ENCODE results near the gene WNT7B.
"Not testable (repeated sequence)": the region's sequence is repeated elsewhere in the genome, so short reads cannot be mapped to it uniquely, and the experiment has no call there.

Gene WNT7B

DNA sequence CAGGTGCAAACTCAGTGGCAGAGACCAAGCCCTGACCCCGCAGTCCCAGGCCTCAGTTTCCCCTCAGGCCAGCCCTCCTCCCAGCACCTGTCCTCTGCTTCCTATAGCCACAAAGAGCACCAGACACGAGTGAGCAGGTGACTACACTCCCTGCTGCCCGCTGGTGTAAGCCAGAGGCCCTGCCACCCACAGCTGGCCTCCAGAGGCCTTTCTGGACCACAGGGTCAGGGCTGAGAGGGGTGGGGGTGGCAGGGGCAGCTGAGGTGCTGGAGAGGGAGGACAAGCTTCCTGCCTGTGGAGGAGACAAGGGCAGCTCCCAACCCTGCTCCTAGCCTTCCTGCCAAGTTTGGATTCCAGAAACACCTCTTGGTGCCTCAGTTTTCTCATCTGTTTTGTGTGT, 31.3 kb upstream of the WNT7B start:
- no peak for DNase-seq (ENCODE audit: low read depth)
- no peak overlapping the region for H3K4me3 ChIP-seq (ENCODE audit: control insufficient read depth, low read depth, low read length)
- TF ChIP-seq, protein P1, sequence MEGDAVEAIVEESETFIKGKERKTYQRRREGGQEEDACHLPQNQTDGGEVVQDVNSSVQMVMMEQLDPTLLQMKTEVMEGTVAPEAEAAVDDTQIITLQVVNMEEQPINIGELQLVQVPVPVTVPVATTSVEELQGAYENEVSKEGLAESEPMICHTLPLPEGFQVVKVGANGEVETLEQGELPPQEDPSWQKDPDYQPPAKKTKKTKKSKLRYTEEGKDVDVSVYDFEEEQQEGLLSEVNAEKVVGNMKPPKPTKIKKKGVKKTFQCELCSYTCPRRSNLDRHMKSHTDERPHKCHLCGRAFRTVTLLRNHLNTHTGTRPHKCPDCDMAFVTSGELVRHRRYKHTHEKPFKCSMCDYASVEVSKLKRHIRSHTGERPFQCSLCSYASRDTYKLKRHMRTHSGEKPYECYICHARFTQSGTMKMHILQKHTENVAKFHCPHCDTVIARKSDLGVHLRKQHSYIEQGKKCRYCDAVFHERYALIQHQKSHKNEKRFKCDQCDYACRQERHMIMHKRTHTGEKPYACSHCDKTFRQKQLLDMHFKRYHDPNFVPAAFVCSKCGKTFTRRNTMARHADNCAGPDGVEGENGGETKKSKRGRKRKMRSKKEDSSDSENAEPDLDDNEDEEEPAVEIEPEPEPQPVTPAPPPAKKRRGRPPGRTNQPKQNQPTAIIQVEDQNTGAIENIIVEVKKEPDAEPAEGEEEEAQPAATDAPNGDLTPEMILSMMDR (conservative IDR thresholded peaks at IDR 0.05; ENCODE audit: control insufficient read depth, insufficient read depth, low read depth, low read length), result no peak

DNA sequence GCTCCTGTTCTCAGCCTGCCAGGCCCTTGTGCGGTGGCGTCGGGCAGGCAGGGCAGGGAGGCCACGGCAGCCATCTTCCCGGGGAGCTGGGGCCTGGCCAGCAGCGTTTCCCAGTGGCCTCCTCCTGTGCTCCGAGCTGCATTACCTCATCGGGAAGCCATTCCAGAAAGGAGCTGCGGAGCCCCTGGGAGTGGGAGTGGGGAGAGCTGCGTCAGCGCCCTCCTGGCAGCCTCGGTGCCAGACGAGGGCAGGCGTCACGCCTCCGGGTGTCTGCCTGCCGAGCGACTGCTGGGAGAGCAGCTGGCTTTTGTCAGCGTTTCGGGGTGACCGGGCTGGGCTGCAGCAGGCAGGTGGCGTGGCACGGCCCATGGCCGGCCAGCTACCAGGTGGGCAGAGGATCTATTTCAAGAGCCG, 30.9 kb upstream of the WNT7B start:
- DNase-seq (ENCODE audit: low read depth), result peak; percentile 96
- H3K4me3 ChIP-seq (ENCODE audit: control insufficient read depth, low read depth, low read length), result no peak overlapping the region
- TF ChIP-seq, protein P1 (conservative IDR thresholded peaks at IDR 0.05; ENCODE audit: control insufficient read depth, insufficient read depth, low read depth, low read length), result no peak

DNA sequence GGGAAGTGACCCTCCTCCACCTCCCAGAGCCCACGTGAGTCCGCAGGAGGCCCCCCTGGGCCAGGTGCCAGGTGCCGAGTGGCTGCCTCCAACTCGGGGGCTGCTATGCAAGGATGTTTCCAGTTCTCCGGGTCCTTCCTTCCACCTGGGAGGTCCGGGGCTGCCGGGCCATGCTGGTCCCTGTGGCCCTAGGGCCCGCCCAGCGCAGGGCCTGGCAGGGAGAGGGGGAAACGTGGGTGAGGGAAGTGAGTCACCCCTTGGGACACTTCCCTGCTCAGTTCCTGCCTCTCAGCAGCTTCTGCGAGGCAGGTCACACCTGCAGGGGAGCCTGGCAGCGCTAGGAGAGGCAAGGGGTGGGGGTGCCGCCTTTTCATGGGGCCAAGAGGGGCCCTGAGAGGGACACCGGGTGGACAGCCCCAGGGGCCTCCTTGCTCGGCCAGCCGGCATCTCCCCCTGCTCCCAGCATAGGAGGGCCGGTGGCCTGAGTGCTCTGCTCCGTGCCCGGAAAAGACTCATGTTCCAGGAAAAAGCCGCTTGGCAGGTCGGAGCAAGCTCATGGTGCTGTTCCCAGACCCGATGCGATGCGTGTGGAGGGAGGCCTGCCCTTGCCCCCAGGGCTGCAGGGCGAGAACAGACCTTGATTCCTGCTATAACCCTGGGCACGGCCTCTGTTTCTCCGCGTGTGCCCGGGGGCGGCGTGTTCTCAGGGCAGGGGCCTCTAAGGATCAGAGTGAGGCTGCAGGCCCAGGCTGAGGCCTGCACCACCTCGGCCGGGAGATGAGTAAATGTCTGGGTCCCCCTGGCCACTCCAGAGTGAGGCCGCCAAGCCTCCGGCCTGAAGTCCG, 30.3 kb upstream of the WNT7B start:
- TF ChIP-seq, protein P1 (conservative IDR thresholded peaks at IDR 0.05; ENCODE audit: control insufficient read depth, insufficient read depth, low read depth, low read length), result no peak
- DNase-seq (ENCODE audit: low read depth), result peak; percentile 89
- H3K4me3 ChIP-seq (ENCODE audit: control insufficient read depth, low read depth, low read length), result peak overlapping the region; percentile 31

DNA sequence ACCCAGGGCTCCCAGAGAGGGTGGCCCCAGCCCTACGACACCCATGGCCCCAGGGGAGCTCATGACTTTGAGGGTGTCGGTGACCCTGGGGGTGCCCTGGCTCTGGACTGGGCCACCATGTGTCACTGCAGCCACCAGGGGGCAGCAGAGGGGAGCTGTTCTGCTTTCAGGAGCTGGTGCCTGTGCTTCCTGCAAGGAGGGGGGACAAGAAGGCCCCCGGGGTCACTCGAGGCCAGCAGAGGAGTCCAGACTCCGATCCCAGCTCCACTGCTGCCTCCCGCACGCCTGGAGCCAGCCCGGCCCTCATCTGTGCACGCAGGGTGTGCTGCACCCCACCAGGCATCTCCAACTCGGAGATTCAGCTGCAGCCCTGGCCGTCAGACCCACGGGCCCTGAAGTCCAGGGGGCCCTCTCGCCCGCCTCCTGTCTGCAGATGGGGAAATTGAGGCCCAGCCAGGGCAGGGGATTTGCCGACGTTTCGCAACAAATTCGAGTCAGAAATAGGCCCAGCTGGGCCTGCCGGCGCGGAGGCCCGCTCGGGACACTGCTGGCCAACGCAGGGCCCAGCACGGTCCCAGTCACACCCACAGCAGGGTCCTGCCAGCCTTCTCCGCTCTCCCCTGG, 29.5 kb upstream of the WNT7B start:
- H3K4me3 ChIP-seq (ENCODE audit: control insufficient read depth, low read depth, low read length), result peak overlapping the region; percentile 31
- peak; percentile 93 for DNase-seq (ENCODE audit: low read depth)
- TF ChIP-seq, protein P1 (conservative IDR thresholded peaks at IDR 0.05; ENCODE audit: control insufficient read depth, insufficient read depth, low read depth, low read length), result peak; percentile 76

DNA sequence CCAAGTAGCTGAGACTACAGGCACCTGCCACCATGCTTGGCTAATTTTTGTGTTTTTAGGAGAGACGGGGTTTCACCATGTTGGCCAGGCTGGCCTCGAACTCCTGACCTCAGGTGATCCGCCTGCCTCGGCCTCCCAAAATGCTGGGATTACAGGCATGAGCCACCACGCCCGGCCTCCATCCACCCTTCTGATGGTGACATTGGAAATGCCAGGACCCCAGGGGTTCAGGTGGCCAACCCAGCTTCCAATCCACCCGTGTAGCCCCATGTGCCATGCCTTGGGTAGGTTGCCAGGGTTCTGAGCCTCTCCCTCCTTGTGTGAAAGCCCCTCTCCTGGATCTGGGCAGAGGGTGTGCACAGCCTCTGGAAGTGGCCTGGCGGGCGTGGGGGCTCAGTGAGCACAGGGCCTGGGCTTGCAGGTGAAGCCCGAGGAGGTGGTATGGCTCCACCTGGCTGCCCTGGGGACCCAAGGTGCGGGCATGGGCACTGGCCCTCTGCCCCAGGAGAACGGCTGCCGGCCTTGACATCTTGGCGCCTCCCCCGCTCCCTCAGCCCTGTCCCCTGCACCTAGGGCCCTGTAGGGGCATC, 28.2 kb upstream of the WNT7B start:
- not testable (repeated sequence) for H3K4me3 ChIP-seq (ENCODE audit: control insufficient read depth, low read depth, low read length); DNase-seq (ENCODE audit: low read depth)

DNA sequence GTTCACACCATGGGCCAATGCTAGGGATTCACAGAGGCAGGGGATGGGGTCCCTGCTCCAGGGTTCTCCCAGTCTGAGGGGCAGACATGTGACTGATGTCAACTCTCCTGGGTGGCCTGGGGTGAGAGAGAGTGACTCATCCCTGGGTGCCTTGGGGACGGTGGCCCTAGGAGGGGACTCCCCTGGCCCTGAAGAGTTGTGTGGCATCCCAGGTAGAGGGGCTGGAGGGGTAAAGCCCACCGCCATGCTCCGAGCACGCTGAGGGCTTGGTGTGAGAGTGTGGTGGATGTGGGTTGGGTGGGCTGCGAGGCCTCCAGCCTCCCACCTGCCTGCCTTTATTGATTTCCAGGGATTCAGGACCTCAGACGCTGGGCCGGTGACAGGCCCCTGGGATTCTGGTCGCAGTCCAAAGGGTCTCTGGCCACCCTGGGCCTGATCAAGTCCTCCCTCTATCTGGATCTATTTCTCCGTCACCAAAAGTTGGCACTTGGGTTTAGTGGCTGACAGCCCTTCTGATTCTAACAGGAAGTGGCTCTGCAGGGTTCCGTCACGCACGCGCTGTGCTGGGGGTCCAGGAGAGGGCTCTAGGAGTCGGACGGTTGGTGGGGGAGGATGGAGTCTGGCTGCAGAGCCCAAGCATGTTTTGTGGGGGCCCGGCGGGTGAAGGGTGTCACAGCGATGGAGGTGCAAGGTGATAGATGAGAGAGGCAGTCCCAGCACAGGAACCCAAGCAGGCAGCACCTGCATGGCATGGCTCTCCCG, 27.3 kb upstream of the WNT7B start:
- H3K4me3 ChIP-seq (ENCODE audit: control insufficient read depth, low read depth, low read length), result no peak overlapping the region
- DNase-seq (ENCODE audit: low read depth), result no peak
- TF ChIP-seq, protein P1 (conservative IDR thresholded peaks at IDR 0.05; ENCODE audit: control insufficient read depth, insufficient read depth, low read depth, low read length), result no peak
